ENCODE measurements around the gene CLHC1. TPM values are rescaled to one million over a fixed set of nuclear protein-coding genes. Genes with fewer than 3 reads are reported as not detected.

CLHC1 gene
- total and polyA plus RNA-seq, 10 of the 15 experiments (the other 5 are each of a cell fraction or from before 2014, with no cell fraction given), result 2.6 to 6.8 (median 4.7) TPM

GRCh38 chr2:55135491-55135890 lies 96.6 kb downstream of the CLHC1 start:
- FAIRE-seq (no peak), DNase-seq (ENCODE audit: low read depth, low spot score) (no peak), ATAC-seq (no peak)
- intact Hi-C loops (cut with micrococcal nuclease; ENCODE audit: unreplicated experiment) (no loop called here), in situ Hi-C loops (cut with MboI) (no loop called here)
- BruUV-seq (replicated peaks), result no TSS peak
- WGBS (ENCODE audit: insufficient coverage, insufficient replicate concordance, low lambda C conversion rate, missing lambda C conversion rate), result 57% methylated on average over 2 of the region's 2 CpGs
- H3K79me2 ChIP-seq (ENCODE audit: control insufficient read depth, insufficient read depth, low read length), result no peaks in the 10 kb centered on the region
- no peak overlapping the region for H3K4me3 ChIP-seq
- peaks cover 15% of the 10 kb centered on the region for H3K4me1 ChIP-seq (ENCODE audit: control insufficient read depth, insufficient read depth, low read length)
- no peak overlapping the region for H3K27ac ChIP-seq (ENCODE audit: control insufficient read depth, insufficient read depth)
- ChIA-PET POLR2A (no interaction called here), SMC1A (ENCODE audit: uncharacterized antibody, unreplicated experiment) (no interaction called here), CTCF (no interaction called here), RAD21 (ENCODE audit: unreplicated experiment) (no interaction called here)
- no peaks in the 10 kb centered on the region for H3K36me3 ChIP-seq (ENCODE audit: control insufficient read depth in 2 of 2, insufficient read depth in 2 of 2, low read length in 1 of 2)
- no peak overlapping the region for H3K4me2 ChIP-seq (ENCODE audit: control insufficient read depth, insufficient read depth)
- H2AFZ ChIP-seq (ENCODE audit: control insufficient read depth, low read depth, low read length), result no peak overlapping the region
- H3K9ac ChIP-seq (ENCODE audit: control insufficient read depth, insufficient read depth, low read length), result no peak overlapping the region
- no peaks in the 10 kb centered on the region for H4K20me1 ChIP-seq (ENCODE audit: control insufficient read depth, insufficient read depth)
- H3K27me3 ChIP-seq (replicated peaks in 1 of 2; ENCODE audit: control insufficient read depth in 2 of 2, insufficient read depth in 2 of 2, low read length in 1 of 2), result no peaks in the 10 kb centered on the region
- TF ChIP-seq MTA3 (IDR thresholded peaks at IDR 0.05; ENCODE audit: borderline replicate concordance, low read length), result no peak
- TF ChIP-seq KLF5 (IDR thresholded peaks at IDR 0.05; ENCODE audit: partially characterized antibody), result no peak
- TF ChIP-seq RBBP5 (conservative IDR thresholded peaks at IDR 0.05), result no peak
- TF ChIP-seq HDAC2 (IDR thresholded peaks at IDR 0.05), result no peak
- TF ChIP-seq ZNF24 (IDR thresholded peaks at IDR 0.05), result no peak
- TF ChIP-seq RAD51 (IDR thresholded peaks at IDR 0.05), result no peak
- TF ChIP-seq, protein P1, sequence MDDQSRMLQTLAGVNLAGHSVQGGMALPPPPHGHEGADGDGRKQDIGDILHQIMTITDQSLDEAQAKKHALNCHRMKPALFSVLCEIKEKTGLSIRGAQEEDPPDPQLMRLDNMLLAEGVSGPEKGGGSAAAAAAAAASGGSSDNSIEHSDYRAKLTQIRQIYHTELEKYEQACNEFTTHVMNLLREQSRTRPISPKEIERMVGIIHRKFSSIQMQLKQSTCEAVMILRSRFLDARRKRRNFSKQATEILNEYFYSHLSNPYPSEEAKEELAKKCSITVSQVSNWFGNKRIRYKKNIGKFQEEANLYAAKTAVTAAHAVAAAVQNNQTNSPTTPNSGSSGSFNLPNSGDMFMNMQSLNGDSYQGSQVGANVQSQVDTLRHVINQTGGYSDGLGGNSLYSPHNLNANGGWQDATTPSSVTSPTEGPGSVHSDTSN (IDR thresholded peaks at IDR 0.05; ENCODE audit: insufficient replicate concordance, low read depth, low read length), result no peak
- no peak for TF ChIP-seq RAD21 (IDR thresholded peaks at IDR 0.05; ENCODE audit: insufficient read depth, low read depth, low read length)
- TF ChIP-seq SPI1 (IDR thresholded peaks at IDR 0.05; ENCODE audit: borderline replicate concordance, insufficient read depth, low read depth, low read length), result no peak
- TF ChIP-seq ZBED1 (IDR thresholded peaks at IDR 0.05; ENCODE audit: borderline replicate concordance), result no peak
- TF ChIP-seq TBL1XR1 (IDR thresholded peaks at IDR 0.05; ENCODE audit: low read depth, low read length), result no peak
- H3K9me3 ChIP-seq (replicated peaks; ENCODE audit: control insufficient read depth, insufficient read depth, low read length), result no peaks in the 10 kb centered on the region; the same call in 2 of the 3 replicates
